Keratinocyte (primary cell): ENCODE measurements around the gene ACTN4. TPM values are rescaled to one million over a fixed set of nuclear protein-coding genes. Genes with fewer than 3 reads are reported as not detected.

Experiments
- DNase-seq: peaks from one replicate; pipeline ENCODE4 v3.0.0-alpha.2; 2011; ENCODE audit warnings: low read depth, missing footprints, low spot score
- FAIRE-seq: peaks from 2 replicates; lab custom pipeline; 2011; peaks lifted over from hg19 to GRCh38; lab: Jason Lieb, UNC
- H2AFZ ChIP-seq: 2 replicates; pipeline ENCODE4 v1.6.0; 2012; ENCODE audit warnings: low read length, control low read depth, inconsistent platforms; ENCODE audit not compliant: control insufficient read depth
- H3K27ac ChIP-seq: 2 replicates; pipeline ENCODE4 v1.5.1; 2011; ENCODE audit warnings: low read length; ENCODE audit not compliant: control insufficient read depth, insufficient read depth
- H3K27me3 ChIP-seq: 3 replicates; pipeline ENCODE4 v1.6.0; 2011; ENCODE audit warnings: low read length; ENCODE audit not compliant: control insufficient read depth, insufficient read depth; ENCODE audit errors: extremely low read depth
- H3K36me3 ChIP-seq, 2 experiments: 2 replicates in 1 of 2; 3 replicates in 1 of 2; pipeline ENCODE4 v1.5.1; 2011; ENCODE audit warnings: low read length in 2 of 2, mild to moderate bottlenecking in 1 of 2; ENCODE audit not compliant: control insufficient read depth in 2 of 2, insufficient read depth in 2 of 2; ENCODE audit errors: extremely low read depth in 1 of 2
- H3K4me1 ChIP-seq: 3 replicates; pipeline ENCODE4 v1.5.1; 2011; ENCODE audit warnings: low read length; ENCODE audit not compliant: control insufficient read depth, insufficient read depth; ENCODE audit errors: extremely low read depth
- H3K4me2 ChIP-seq: 3 replicates; pipeline ENCODE4 v1.6.0; 2011; ENCODE audit warnings: low read depth, low read length; ENCODE audit not compliant: control insufficient read depth, insufficient read depth; ENCODE audit errors: extremely low read depth
- H3K4me3 ChIP-seq, 3 experiments: fragments of 200-600 bp in 1 of 3; sonication (generic) in 1 of 3; 2 replicates in 2 of 3; 3 replicates in 1 of 3; pipeline ENCODE4 v1.5.1; 2011 to 2016; ENCODE audit warnings: low read length in 3 of 3, mild to moderate bottlenecking in 3 of 3, control low read depth in 2 of 3, inconsistent platforms in 1 of 3, low read depth in 1 of 3, mixed read lengths in 1 of 3, mixed run types in 1 of 3, moderate library complexity in 1 of 3; ENCODE audit not compliant: control insufficient read depth in 2 of 3, insufficient read depth in 2 of 3; ENCODE audit errors: extremely low read depth in 1 of 3
- H3K79me2 ChIP-seq: 2 replicates; pipeline ENCODE4 v1.6.0; 2012; ENCODE audit warnings: low read length; ENCODE audit not compliant: control insufficient read depth, insufficient read depth
- H3K9ac ChIP-seq: 3 replicates; pipeline ENCODE4 v1.6.0; 2011; ENCODE audit warnings: low read length; ENCODE audit not compliant: control insufficient read depth, insufficient read depth; ENCODE audit errors: extremely low read depth
- H3K9me1 ChIP-seq: 3 replicates; pipeline ENCODE4 v1.6.0; 2011; ENCODE audit warnings: low read length; ENCODE audit not compliant: control insufficient read depth, insufficient read depth; ENCODE audit errors: extremely low read depth
- H3K9me3 ChIP-seq: 2 replicates; pipeline ENCODE4 v1.5.1; 2012; ENCODE audit warnings: low read depth, low read length; ENCODE audit not compliant: control insufficient read depth
- H4K20me1 ChIP-seq: 3 replicates; pipeline ENCODE4 v1.6.0; 2011; ENCODE audit warnings: low read length; ENCODE audit not compliant: control insufficient read depth, insufficient read depth; ENCODE audit errors: extremely low read depth
- CTCF ChIP-seq, 3 experiments: IDR thresholded peaks in 1 of 3; conservative IDR thresholded peaks in 1 of 3; optimal IDR thresholded peaks in 1 of 3; 2 replicates in 2 of 3; 3 replicates in 1 of 3; pipeline versions ENCODE3 to v1.5.1; 2011; ENCODE audit warnings: low read length in 3 of 3, mild to moderate bottlenecking in 3 of 3, moderate library complexity in 2 of 3, control low read depth in 1 of 3, inconsistent platforms in 1 of 3; ENCODE audit not compliant: insufficient read depth in 2 of 3; ENCODE audit errors: extremely low read depth in 1 of 3
- EZH2 ChIP-seq: IDR thresholded peaks from one replicate; pipeline ENCODE4 v1.6.1; 2012; ENCODE audit warnings: inconsistent platforms, mild to moderate bottlenecking, low read length, moderate library complexity
- dilution Hi-C: fragments of 300-500 bp; cut with MboI; formaldehyde crosslinking; loops from one replicate; pipeline ENCODE4 v1.7.0; 2020; ENCODE audit warnings: low sequenced_read_pairs; ENCODE audit not compliant: extremely low pct_ligation_motif_present
- polyA plus RNA-seq, 5 experiments: library from polyadenylated mRNA; depleted of rRNA in 3 of 5; stranded (reverse) in 3 of 5; stranded (forward) in 1 of 5; unstranded in 1 of 5; fragments of >200 nt; gene quantifications; 1 replicate in 1 of 5; 2 replicates in 3 of 5; 3 replicates in 1 of 5; pipeline versions ENCODE4 v1.2.1 to v1.2.3, GENCODE V29; 2011 to 2012; ENCODE audit warnings: missing spikeins in 2 of 5, low read depth in 1 of 5, low replicate concordance in 1 of 5

Gene ACTN4
- polyA plus RNA-seq, 1 donor (not counting 4 experiments of a cell fraction or from before 2014, with no cell fraction given) = 463 TPM

GRCh38 chr19:38624822-38625221, 22.6 kb upstream of the ACTN4 start:
- peaks cover 38 to 46% of the 10 kb centered on the region in 2 experiments for H3K36me3 ChIP-seq

GRCh38 chr19:38626401-38626800, 21.0 kb upstream of the ACTN4 start:
- no peaks in the 10 kb centered on the region for H3K27me3 ChIP-seq
- no peak overlapping the region for H3K9ac ChIP-seq
- peaks cover 34 to 35% of the 10 kb centered on the region in 2 experiments for H3K36me3 ChIP-seq
- H3K9me3 ChIP-seq = no peaks in the 10 kb centered on the region
- H3K79me2 ChIP-seq = peaks cover 5% of the 10 kb centered on the region
- FAIRE-seq (no peak), DNase-seq (no peak)
- no peak overlapping the region for H2AFZ ChIP-seq
- H3K9me1 ChIP-seq = no peaks in the 10 kb centered on the region
- dilution Hi-C loops = no loop called here
- TF ChIP-seq EZH2 (no peak), CTCF (optimal IDR thresholded peaks at IDR 0.05 in 1 of 3, IDR thresholded peaks at IDR 0.05 in 1 of 3, conservative IDR thresholded peaks at IDR 0.05 in 1 of 3; ENCODE audit: extremely low read depth in 1 of 3, insufficient read depth in 2 of 3, low read length in 3 of 3) (no peak)
- no peaks in the 10 kb centered on the region for H3K4me1 ChIP-seq
- H3K4me2 ChIP-seq = no peak overlapping the region
- no peak overlapping the region for H3K4me3 ChIP-seq
- no peak overlapping the region for H3K27ac ChIP-seq
- H4K20me1 ChIP-seq = no peaks in the 10 kb centered on the region

More at GRCh38 chr19:38624822-38625221, 22.6 kb upstream of the ACTN4 start:
- H3K27ac ChIP-seq = no peak overlapping the region
- no peak for TF ChIP-seq EZH2
- no peak for TF ChIP-seq CTCF (optimal IDR thresholded peaks at IDR 0.05 in 1 of 3, IDR thresholded peaks at IDR 0.05 in 1 of 3, conservative IDR thresholded peaks at IDR 0.05 in 1 of 3; ENCODE audit: extremely low read depth in 1 of 3, insufficient read depth in 2 of 3, low read length in 3 of 3)
- H3K4me2 ChIP-seq = no peak overlapping the region
- peaks cover 6% of the 10 kb centered on the region for H3K4me1 ChIP-seq
- no peaks in the 10 kb centered on the region for H4K20me1 ChIP-seq
- DNase-seq (no peak), FAIRE-seq (no peak)
- H3K9me3 ChIP-seq = no peaks in the 10 kb centered on the region
- H2AFZ ChIP-seq = no peak overlapping the region
- no peak overlapping the region for H3K9ac ChIP-seq
- dilution Hi-C loops = no loop called here
- no peaks in the 10 kb centered on the region for H3K9me1 ChIP-seq
- H3K4me3 ChIP-seq = no peak overlapping the region
- H3K27me3 ChIP-seq = no peaks in the 10 kb centered on the region
- H3K79me2 ChIP-seq = peaks cover 17% of the 10 kb centered on the region
